ENCODE measurements around the gene CFL2.
A peak's percentile ranks its signal among the peaks of the same experiment; 100 is the strongest.
"Not testable (repeated sequence)": the region's sequence is repeated elsewhere in the genome, so short reads cannot be mapped to it uniquely, and the experiment has no call there.

CFL2 gene

GRCh38 chr14:34711796-34712712 is 2.3 kb downstream of the CFL2 start:
- DNase-seq (ENCODE audit: insufficient read length, low spot score) (no peak), FAIRE-seq (peak; percentile 37)

GRCh38 chr14:34711169-34711568 is 3.2 kb downstream of the CFL2 start:
- FAIRE-seq = peak; percentile 76
- peak; percentile 38 for DNase-seq (ENCODE audit: insufficient read length, low spot score)

GRCh38 chr14:34710744-34711143 is 3.6 kb downstream of the CFL2 start:
- FAIRE-seq (no peak), DNase-seq (ENCODE audit: insufficient read length, low spot score) (no peak)

- DNase-seq (ENCODE audit: insufficient read length, low spot score) (no peak), FAIRE-seq (no peak)
These were observed 4.4 kb downstream of the CFL2 start for GRCh38 chr14:34710006-34710405.

GRCh38 chr14:34707722-34708121 is 6.7 kb downstream of the CFL2 start:
- DNase-seq (ENCODE audit: insufficient read length, low spot score) = no peak
- no peak for FAIRE-seq

- FAIRE-seq (no peak), DNase-seq (ENCODE audit: insufficient read length, low spot score) (no peak)
These were observed 12.6 kb downstream of the CFL2 start for GRCh38 chr14:34701808-34702207.

GRCh38 chr14:34700622-34701130 is 13.7 kb downstream of the CFL2 start:
- DNase-seq (ENCODE audit: insufficient read length, low spot score) (no peak), FAIRE-seq (no peak)

- DNase-seq (ENCODE audit: insufficient read length, low spot score) (no peak), FAIRE-seq (no peak)
These were observed 14.3 kb downstream of the CFL2 start for GRCh38 chr14:34699873-34700621.

GRCh38 chr14:34694216-34694615 is 20.2 kb downstream of the CFL2 start:
- DNase-seq (ENCODE audit: insufficient read length, low spot score) = not testable (repeated sequence)
- FAIRE-seq = peak; percentile 37

- DNase-seq (ENCODE audit: insufficient read length, low spot score) (no peak), FAIRE-seq (no peak)
These were observed 21.0 kb downstream of the CFL2 start for GRCh38 chr14:34693228-34693939.

- DNase-seq (ENCODE audit: insufficient read length, low spot score) = no peak
- no peak for FAIRE-seq
These were observed 21.5 kb downstream of the CFL2 start for GRCh38 chr14:34692898-34693227.

- FAIRE-seq = no peak
- DNase-seq (ENCODE audit: insufficient read length, low spot score) = no peak
These were observed 22.0 kb downstream of the CFL2 start for GRCh38 chr14:34692348-34692747.

GRCh38 chr14:34691206-34691605 is 23.2 kb downstream of the CFL2 start:
- FAIRE-seq (no peak), DNase-seq (ENCODE audit: insufficient read length, low spot score) (no peak)

- FAIRE-seq = no peak
- DNase-seq (ENCODE audit: insufficient read length, low spot score) = no peak
These were observed 25.8 kb downstream of the CFL2 start for GRCh38 chr14:34688470-34689206.

GRCh38 chr14:34685819-34686428 is 28.5 kb downstream of the CFL2 start:
- FAIRE-seq (no peak), DNase-seq (ENCODE audit: insufficient read length, low spot score) (no peak)

- no peak for FAIRE-seq
- DNase-seq (ENCODE audit: insufficient read length, low spot score) = no peak
These were observed 29.8 kb downstream of the CFL2 start for GRCh38 chr14:34684578-34684977.

GRCh38 chr14:34682787-34683321 is 31.5 kb downstream of the CFL2 start:
- DNase-seq (ENCODE audit: insufficient read length, low spot score) (no peak), FAIRE-seq (no peak)

- FAIRE-seq = no peak
- DNase-seq (ENCODE audit: insufficient read length, low spot score) = no peak
These were observed 33.5 kb downstream of the CFL2 start for GRCh38 chr14:34680806-34681479.

- FAIRE-seq (no peak), DNase-seq (ENCODE audit: insufficient read length, low spot score) (no peak)
These were observed 35.7 kb downstream of the CFL2 start for GRCh38 chr14:34678735-34679134.

All from GM19239 (cell line).